ENCODE results near the gene AGPAT3.

The AGPAT3 gene

GRCh38 chr21:43921979-43922945 is 57.2 kb downstream of the AGPAT3 start:
- TF ChIP-seq CTCF (IDR thresholded peaks at IDR 0.05): no peak
- TF ChIP-seq ZFX (IDR thresholded peaks at IDR 0.05; ENCODE audit: borderline replicate concordance): no peak
- no peak overlapping the region for H3K27ac ChIP-seq

DNA sequence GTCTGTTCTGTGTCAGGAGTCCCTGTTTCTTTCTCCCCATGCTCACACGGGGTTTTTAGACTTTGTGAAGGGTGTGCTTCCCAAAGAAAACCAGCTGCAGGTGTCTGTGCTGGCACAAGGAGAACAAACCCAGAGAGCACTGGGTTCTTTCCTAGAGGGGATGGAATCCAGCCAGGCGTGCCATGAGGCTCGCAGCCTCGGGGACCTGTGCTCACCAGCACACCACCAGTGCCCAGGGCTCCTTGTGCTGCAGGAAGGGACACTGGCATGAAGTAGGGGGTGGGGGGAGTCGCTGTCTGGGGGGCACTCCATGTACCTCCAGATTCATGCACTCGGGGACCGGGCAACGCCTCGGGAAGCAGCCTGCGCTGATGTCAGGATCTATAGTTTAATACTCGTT is 57.9 kb downstream of the AGPAT3 start:
- TF ChIP-seq ZFX (IDR thresholded peaks at IDR 0.05; ENCODE audit: borderline replicate concordance): no peak
- no peak for TF ChIP-seq CTCF (IDR thresholded peaks at IDR 0.05)
- H3K27ac ChIP-seq: no peak overlapping the region

- no peak for TF ChIP-seq CTCF (IDR thresholded peaks at IDR 0.05)
- no peak for TF ChIP-seq ZFX (IDR thresholded peaks at IDR 0.05; ENCODE audit: borderline replicate concordance)
- no peak overlapping the region for H3K27ac ChIP-seq
These were observed 58.4 kb downstream of the AGPAT3 start for GRCh38 chr21:43923391-43923790.

- H3K27ac ChIP-seq: no peak overlapping the region
- TF ChIP-seq ZFX (IDR thresholded peaks at IDR 0.05; ENCODE audit: borderline replicate concordance) (no peak), CTCF (IDR thresholded peaks at IDR 0.05) (no peak)
These were observed 59.5 kb downstream of the AGPAT3 start for GRCh38 chr21:43924421-43925095.

DNA sequence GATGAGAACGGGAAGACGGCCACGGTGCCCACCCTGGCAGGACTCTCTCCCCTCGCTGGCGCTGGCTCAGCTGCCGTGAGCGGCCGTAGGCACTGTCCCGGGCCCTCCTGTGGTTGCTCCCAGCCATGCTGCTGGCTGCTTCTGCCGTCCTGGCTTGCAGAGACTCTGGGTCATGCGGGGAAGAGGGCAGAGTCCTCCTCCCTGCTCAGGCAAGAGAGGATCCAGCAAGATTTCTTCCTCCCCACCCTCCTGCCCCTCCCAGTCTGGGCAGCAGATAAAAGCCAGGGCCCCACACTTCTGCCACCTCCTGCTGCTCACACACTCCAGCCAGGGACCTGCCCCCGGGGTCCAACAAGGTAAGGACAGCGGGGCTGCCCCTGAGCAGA is 60.1 kb downstream of the AGPAT3 start:
- H3K27ac ChIP-seq: no peak overlapping the region
- TF ChIP-seq CTCF (IDR thresholded peaks at IDR 0.05) (no peak), ZFX (IDR thresholded peaks at IDR 0.05; ENCODE audit: borderline replicate concordance) (no peak)

DNA sequence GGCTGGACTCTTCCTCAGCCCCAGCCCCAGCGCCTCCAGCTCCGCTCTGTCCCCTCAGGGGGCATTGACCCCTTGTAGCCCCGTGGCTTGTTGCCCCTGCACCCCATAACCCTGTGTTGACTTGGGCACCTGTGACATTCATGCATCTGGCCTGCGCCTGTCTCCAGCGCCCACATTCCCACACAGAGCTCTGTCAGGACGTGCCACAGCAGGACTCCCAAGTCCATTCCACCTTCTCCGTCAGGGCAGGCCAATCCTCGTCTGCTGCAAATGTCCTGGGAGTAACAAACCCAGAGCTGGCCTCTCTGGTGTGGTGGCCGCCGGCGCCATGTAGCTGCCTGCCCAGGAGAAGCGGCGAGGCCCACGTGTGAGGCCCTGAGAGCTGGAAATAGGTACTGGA is 60.6 kb downstream of the AGPAT3 start:
- no peak for TF ChIP-seq ZFX (IDR thresholded peaks at IDR 0.05; ENCODE audit: borderline replicate concordance)
- no peak for TF ChIP-seq CTCF (IDR thresholded peaks at IDR 0.05)

GRCh38 chr21:43926196-43926595 is 61.2 kb downstream of the AGPAT3 start:
- H3K27ac ChIP-seq: no peak overlapping the region
- TF ChIP-seq CTCF (IDR thresholded peaks at IDR 0.05) (no peak), ZFX (IDR thresholded peaks at IDR 0.05; ENCODE audit: borderline replicate concordance) (no peak)

More for the DNA sequence above, 60.6 kb downstream of the AGPAT3 start:
- H3K27ac ChIP-seq: no peak overlapping the region
